K562 treated with DMSO at 1 percent for 4 hours (cell line): ENCODE results near the gene TMEM94. TPM values are rescaled to one million over a fixed set of nuclear protein-coding genes. Genes with fewer than 3 reads are reported as not detected.

ENCODE experiments used
- total RNA-seq: library from RNA; unstranded; fragments of 300-600 nt; gene quantifications from 2 replicates; pipeline ENCODE4 v1.2.3, GENCODE V29; 2022; ENCODE audit not compliant: insufficient read depth

TMEM94 gene
- 20.6 and 46.7 TPM in 2 replicates for total RNA-seq

DNA sequence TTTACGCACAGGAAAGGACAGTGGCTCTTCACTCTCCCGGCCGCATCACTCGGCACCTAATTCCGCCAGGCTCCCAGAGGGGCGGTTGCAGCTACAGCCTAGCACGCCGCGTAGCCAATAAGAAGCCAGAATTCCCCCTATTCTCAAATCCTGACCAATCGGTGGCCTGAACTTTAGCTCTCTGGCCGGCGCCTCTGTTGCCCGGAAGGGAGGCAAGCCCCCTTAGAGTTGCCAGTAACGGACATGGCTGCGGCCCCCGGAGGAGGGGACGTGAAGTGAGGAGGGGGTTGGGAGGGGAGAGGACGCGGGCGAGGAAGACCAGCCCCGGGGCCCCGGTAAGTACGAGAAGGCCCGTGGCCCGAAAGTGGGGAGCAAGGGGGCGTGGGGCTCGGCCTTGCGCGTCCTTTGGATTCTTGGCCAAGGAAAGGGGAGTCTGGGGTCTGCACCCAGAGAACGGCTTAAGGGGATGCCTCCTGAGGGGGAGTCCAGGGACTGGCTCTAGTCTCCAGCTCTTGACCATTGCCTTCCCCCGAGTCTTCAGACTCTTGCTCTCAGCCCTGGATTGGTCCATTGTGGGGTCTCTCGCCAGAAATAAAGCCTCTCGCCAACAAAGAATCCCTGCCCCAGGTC, at the start of gene TMEM94:
Gene TMEM94, plus strand, starts transcription at position 219 of the 630 bp plus-strand sequence. CDS start 15,271 bp downstream, outside the sequence.

GRCh38 chr17:75515496-75516254, 59.2 kb downstream of the TMEM94 start, which contains the start of gene CASKIN2:
TSS of gene CASKIN2 (minus strand) at chr17:75515537. CDS start at chr17:75513804, 1,733 bp downstream.

DNA sequence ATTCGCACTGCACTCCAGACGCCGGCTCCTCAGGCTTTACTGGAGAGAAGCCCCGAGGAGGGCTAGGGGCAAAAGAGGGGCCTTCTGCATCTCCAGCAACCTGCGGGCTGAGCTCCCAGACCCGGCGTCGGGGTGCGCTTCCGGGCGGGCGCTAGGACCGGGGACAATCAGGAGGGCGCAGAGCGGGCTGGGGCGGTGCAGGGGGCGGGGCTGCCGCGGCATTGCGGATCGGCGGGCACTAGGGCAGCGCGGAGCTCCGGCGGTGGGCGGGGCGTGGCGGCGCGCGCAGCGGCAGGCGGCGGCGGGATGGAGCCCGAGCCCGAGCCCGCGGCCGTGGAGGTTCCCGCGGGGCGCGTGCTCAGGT, 59.8 kb downstream of the TMEM94 start, which contains the start of gene TSEN54:
Gene TSEN54, plus strand, starts transcription at position 274 of the 364 bp plus-strand sequence. Its CDS starts 33 bp downstream, at position 307.

DNA sequence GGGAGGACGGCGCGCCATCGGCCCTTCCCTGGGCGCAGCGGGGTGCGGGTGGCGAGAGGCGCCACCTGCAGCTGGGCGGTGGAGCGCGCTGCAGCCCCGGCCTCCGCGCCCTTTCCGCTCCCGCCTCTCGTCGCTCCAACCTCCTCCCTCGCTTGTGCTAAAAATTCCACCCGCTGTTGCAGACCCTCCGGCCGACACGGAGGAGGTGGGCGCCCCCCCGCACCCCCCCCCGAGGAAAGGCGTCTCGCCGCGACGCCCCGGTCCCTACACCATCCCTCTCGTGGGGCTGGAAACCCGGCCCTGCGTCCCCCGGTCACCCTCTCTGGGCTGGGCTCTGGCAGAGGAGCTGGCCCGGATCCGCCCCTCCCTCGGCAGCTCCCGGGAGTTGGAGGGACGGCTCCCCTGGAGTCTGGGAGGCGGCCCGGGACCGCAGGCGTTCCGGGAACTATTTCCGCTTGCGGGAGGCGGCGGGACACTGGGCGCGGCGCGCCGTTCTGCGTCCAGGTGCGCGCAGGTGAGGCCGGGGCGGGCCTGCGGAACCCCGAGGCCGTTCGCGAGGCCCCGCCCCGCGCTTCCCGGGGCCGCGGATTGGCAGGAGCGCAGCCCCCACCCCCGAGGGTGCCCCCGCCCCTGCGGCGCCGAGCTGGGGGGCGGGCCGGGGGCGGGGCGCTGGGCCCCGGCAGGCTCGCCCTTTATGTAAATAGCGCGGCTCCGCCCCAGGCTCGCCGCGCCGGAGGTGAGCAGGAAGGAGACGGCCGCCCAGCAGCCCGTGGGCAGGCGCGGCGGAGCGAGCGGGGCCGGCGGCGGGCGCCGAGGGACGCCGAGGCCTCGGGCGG, 68.8 kb downstream of the TMEM94 start, which contains the start of gene LLGL2:
Gene LLGL2, plus strand, starts transcription at position 728 of the 836 bp plus-strand sequence. CDS start 17,730 bp downstream, outside the sequence.

Other genes starting within 250 kb of the TMEM94 start
- 39.6 and 59.9 TPM in 2 replicates for gene GGA3, start 195.0 kb upstream of the TMEM94 start, total RNA-seq
- gene MRPS7, start 194.8 kb upstream of the TMEM94 start, total RNA-seq = 55.5 and 57.3 TPM in 2 replicates
- 48.9 and 50.6 TPM in 2 replicates for gene MIF4GD, start 185.4 kb upstream of the TMEM94 start, total RNA-seq
- 34.1 and 39.9 TPM in 2 replicates for gene SLC25A19, start 167.2 kb upstream of the TMEM94 start, total RNA-seq
- 96.5 and 102 TPM in 2 replicates for gene GRB2, start 51.0 kb upstream of the TMEM94 start, total RNA-seq
- 3.1 and 4.5 TPM in 2 replicates for gene CASKIN2, start 58.9 kb downstream of the TMEM94 start, total RNA-seq
- 24.1 and 27.1 TPM in 2 replicates for gene TSEN54, start 59.9 kb downstream of the TMEM94 start, total RNA-seq
- gene LLGL2, start 69.1 kb downstream of the TMEM94 start, total RNA-seq = 23.7 and 29.6 TPM in 2 replicates
- 0.29 and 1.2 TPM in 2 replicates for gene MYO15B, start 131.2 kb downstream of the TMEM94 start, total RNA-seq
- not detected in 2 replicates for gene SMIM5, start 176.8 kb downstream of the TMEM94 start, total RNA-seq
- gene RECQL5, start 210.5 kb downstream of the TMEM94 start, total RNA-seq = 19.1 and 20.5 TPM in 2 replicates
- gene SAP30BP, start 210.7 kb downstream of the TMEM94 start, total RNA-seq = 45.2 and 54.9 TPM in 2 replicates